GM19240 (cell line): ENCODE results near the gene IRF6.
A peak's percentile ranks its signal among the peaks of the same experiment; 100 is the strongest.

Source experiments
- DNase-seq: peaks from one replicate; pipeline ENCODE4 v3.0.0; 2011; ENCODE audit warnings: low spot score; ENCODE audit not compliant: insufficient read length

IRF6 gene

GRCh38 chr1:209761011-209761635, 44.8 kb downstream of the IRF6 start:
- DNase-seq: no peak

GRCh38 chr1:209759829-209760359, 46.0 kb downstream of the IRF6 start:
- DNase-seq: no peak

- DNase-seq: no peak
Measured at GRCh38 chr1:209758400-209758799, 47.5 kb downstream of the IRF6 start.

- peak; percentile 41 for DNase-seq
Measured at GRCh38 chr1:209756615-209757445, 49.1 kb downstream of the IRF6 start.

- peak; percentile 68 for DNase-seq
Measured at GRCh38 chr1:209755926-209756614, 49.9 kb downstream of the IRF6 start, which contains the start of gene TRAF3IP3. TRAF3IP3 (plus strand) TSS chr1:209756053; CDS start chr1:209760040, 3,987 bp downstream.

GRCh38 chr1:209755256-209755655, 50.7 kb downstream of the IRF6 start:
- no peak for DNase-seq

- no peak for DNase-seq
Measured at GRCh38 chr1:209752890-209753289, 53.1 kb downstream of the IRF6 start.

GRCh38 chr1:209751627-209752231, 54.2 kb downstream of the IRF6 start:
- peak; percentile 20 for DNase-seq

GRCh38 chr1:209749670-209750323, 56.1 kb downstream of the IRF6 start:
- DNase-seq: no peak

- no peak for DNase-seq
Measured at GRCh38 chr1:209749205-209749604, 56.7 kb downstream of the IRF6 start.

GRCh38 chr1:209748620-209749019, 57.3 kb downstream of the IRF6 start:
- no peak for DNase-seq

- peak; percentile 63 for DNase-seq
Measured at GRCh38 chr1:209747580-209748262, 58.2 kb downstream of the IRF6 start.

GRCh38 chr1:209746451-209747165, 59.3 kb downstream of the IRF6 start:
- no peak for DNase-seq

- DNase-seq: no peak
Measured at GRCh38 chr1:209743145-209743482, 62.8 kb downstream of the IRF6 start.

- DNase-seq: no peak
Measured at GRCh38 chr1:209742409-209743144, 63.4 kb downstream of the IRF6 start.

- no peak for DNase-seq
Measured at GRCh38 chr1:209741889-209742288, 64.1 kb downstream of the IRF6 start.

GRCh38 chr1:209741193-209741592, 64.7 kb downstream of the IRF6 start:
- DNase-seq: no peak

GRCh38 chr1:209738270-209738669, 67.7 kb downstream of the IRF6 start:
- DNase-seq: no peak

- no peak for DNase-seq
Measured at GRCh38 chr1:209737118-209737505, 68.8 kb downstream of the IRF6 start.
